Choroid plexus epithelial cell (primary cell): ENCODE data around the gene RBMS2.

Source experiments
- DNase-seq: peaks from one replicate; pipeline ENCODE4 v3.0.0-alpha.2; 2010; ENCODE audit warnings: low read depth
- H3K4me3 ChIP-seq: 2 replicates; pipeline ENCODE4 v1.5.1; 2011; ENCODE audit warnings: low read depth, mild to moderate bottlenecking, control low read depth, low read length, moderate library complexity
- TF ChIP-seq, protein P1 (sequence below): conservative IDR thresholded peaks from 2 replicates; pipeline ENCODE4 v1.5.1; 2011; ENCODE audit warnings: low read depth, mild to moderate bottlenecking, control low read depth, inconsistent platforms, low read length, moderate library complexity

RBMS2 gene

DNA sequence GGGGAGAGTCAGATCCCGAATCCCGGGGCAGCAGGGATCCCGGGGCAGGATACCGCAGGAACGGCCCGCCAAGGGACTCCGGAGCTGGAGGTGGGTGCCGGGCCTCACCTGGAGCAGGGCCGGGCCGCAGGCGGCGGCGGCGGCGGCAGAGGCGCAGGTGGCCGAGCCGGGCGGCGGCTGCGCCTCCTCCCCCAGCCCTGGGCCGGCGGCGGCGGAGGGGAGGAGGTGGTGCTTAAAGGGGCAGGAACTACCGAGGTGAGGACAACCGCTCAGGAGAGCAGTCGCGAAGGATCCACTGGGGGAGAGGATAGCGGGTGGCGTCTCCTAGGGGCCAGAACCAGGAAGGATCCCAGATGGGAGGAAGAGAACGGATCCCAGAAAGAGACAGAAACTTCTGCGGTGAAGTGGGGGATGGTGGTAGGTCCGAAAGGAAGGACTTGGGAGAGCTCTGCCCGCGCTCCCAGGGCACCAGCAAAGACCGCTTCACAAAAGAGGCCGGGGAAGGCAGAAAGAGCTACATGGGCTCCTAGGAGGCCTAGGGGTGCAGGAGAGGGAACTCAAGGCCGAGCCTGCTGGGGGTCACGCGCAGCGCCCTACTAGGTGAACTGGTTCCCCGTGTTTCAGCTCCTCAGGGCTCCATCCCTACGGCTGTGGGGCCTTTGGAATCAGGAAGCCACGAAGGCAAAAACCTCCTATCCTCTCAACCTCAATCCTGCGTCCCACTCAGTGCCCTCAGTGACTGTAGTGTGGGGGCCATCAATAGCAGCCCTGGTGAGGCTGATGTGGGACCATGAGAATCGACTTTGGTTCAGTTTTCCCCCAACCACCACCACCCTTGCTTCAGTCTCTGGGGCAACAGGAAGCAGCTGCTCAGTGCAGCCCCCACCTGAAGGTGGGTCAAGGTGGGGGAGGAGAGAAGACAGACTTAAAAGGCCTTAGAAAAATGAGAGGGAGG lies 113.5 kb downstream of the RBMS2 start:
- peak; percentile 87 for DNase-seq
- TF ChIP-seq, protein P1, sequence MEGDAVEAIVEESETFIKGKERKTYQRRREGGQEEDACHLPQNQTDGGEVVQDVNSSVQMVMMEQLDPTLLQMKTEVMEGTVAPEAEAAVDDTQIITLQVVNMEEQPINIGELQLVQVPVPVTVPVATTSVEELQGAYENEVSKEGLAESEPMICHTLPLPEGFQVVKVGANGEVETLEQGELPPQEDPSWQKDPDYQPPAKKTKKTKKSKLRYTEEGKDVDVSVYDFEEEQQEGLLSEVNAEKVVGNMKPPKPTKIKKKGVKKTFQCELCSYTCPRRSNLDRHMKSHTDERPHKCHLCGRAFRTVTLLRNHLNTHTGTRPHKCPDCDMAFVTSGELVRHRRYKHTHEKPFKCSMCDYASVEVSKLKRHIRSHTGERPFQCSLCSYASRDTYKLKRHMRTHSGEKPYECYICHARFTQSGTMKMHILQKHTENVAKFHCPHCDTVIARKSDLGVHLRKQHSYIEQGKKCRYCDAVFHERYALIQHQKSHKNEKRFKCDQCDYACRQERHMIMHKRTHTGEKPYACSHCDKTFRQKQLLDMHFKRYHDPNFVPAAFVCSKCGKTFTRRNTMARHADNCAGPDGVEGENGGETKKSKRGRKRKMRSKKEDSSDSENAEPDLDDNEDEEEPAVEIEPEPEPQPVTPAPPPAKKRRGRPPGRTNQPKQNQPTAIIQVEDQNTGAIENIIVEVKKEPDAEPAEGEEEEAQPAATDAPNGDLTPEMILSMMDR, result peak; percentile 67
- peak overlapping the region; percentile 84 for H3K4me3 ChIP-seq

DNA sequence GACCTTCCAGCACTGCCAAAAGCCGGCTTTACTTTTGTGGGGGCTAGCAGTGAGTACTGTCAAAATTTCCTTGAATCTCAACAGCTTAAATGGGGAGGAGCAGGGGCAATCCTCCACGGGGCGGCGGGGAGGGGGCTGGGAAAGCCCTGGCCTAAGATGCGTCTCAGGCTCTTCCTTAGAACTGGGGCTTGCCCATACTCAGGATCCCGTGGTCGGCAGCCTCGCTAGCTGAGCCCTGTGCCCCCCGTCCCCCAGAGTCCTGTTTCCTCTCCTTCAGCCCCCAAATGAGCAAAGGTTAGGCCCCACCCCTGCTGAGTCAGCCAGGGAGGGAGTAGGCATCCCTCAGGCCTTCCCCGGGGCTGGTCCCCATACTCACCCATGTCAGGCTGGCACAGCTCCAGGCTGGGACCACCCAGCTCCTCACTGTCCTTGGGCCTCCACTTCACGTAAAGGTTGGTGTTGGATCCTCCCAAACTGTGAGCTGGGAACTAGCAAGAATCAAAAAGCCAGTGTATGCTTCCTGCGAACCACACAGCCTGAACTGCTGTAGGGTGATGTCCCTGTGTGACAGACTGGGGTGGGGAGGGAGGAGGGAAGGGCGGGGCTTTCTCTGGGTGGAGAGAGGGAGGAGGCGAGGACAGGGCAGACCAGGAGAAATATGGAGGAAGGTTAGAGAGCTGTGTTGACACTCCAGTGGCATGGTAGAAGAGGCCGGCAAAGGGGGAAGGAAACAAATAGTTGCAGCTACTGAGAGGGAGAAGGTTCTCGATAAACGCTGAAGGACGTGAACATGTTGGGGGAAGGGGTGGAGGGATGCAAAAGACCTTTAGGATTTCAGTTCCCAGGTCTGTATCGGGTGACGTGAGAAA lies 114.4 kb downstream of the RBMS2 start:
- TF ChIP-seq, protein P1, result no peak
- peak; percentile 92 for DNase-seq
- H3K4me3 ChIP-seq, result peak overlapping the region; percentile 84

DNA sequence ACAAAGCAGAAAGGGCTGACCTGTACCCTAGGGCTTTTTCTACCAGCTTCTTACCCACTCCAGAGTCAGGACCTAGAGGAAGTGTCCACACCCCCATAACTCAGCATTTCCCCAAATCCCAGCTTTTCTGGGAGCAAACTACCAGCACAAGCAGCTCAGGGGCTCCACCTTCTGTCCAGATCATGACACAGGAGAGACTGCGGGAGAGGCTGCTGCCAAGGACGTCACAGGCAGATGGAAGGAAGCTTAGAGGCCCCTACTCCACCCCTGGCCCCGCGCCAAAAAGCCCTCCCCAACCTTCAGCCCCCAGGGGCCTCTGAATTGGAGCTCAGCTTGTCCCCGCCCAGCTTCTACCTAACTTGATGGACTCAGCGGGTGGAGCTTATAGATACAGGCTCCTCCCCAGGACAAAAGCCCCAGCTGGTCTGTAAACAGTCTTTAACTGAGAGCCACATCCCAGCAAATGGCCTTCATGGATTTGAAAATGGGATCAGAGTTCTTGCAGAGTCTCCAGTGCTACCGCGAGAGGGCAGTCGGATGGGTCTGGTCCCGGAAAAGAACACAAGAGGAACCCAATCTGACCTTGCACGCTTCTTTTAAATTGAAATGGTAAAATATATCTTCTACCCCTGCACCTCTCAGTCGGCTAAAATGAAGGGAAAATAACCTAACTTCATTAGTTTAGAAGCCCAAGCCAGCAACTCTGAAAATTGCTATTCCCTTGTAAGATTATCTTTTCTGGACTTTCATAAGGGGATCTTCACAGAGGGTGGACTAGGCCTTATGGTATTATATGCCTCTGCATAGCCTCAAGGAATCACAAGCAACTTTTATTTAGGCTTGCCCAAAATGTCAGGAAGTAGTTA lies 115.3 kb downstream of the RBMS2 start:
- DNase-seq, result peak; percentile 100

DNA sequence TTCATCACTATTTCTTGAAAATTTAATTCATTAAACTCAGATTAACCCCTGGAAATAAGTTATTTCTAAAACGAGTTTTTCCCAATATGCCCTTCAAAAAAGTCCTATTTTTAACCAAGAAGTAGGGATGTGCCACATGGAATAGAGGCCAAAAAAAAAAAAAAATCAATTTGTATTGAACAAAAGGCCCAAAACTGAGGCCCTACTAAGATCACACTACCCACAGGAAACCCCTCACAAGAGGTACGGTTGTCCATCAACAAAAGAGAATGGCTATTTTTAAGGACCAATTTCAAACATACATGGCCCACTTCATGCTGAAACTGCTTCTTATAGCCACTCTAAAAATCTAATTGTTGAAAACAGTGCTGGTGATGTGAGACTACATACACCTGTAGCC lies 116.0 kb downstream of the RBMS2 start:
- no peak overlapping the region for H3K4me3 ChIP-seq
- TF ChIP-seq, protein P1, result no peak
- no peak for DNase-seq

More for the DNA sequence above, 115.3 kb downstream of the RBMS2 start:
- TF ChIP-seq, protein P1, result peak; percentile 74
- peak overlapping the region; percentile 84 for H3K4me3 ChIP-seq

DNA sequence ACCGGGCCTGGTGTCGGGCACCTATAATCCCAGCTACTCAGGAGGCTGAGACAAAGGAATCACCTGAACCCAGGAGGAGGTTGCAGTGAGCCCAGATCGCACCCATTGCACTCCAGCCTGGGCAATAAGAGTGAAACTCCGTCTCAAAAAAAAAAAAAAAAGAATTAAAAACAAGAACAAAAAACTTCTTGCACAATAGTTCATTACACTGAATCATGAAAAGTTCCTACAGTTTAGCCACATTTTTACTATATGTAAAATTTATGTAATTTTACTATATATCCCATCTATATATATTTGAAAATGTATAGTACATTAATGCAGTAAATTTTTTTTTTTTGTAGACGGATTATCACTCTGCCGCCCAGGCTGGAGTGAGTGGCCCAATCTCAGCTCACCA lies 119.6 kb downstream of the RBMS2 start:
- TF ChIP-seq, protein P1, result no peak
- H3K4me3 ChIP-seq, result no peak overlapping the region

DNA sequence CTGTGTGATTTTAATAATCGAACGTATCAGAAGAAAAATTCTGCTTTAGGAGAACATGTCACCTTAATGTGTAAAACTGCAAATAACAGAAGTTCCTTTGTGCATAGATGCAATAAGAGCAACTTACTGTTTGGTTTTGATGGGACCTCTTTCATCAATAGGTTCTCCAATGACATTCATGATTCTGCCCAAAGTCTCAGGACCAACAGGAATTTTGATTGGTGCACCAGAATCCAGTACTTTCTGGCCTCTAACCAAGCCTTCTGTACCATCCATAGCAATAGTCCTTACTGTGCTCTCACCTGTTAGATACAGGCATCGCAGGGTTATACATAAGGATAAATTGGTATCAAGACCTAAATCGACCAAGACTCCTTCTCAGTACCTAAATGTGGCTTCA lies 123.0 kb downstream of the RBMS2 start:
- peak overlapping the region; percentile 100 for H3K4me3 ChIP-seq
- TF ChIP-seq, protein P1, result no peak
- peak; percentile 52 for DNase-seq

More for the DNA sequence above, 119.6 kb downstream of the RBMS2 start:
- no peak for DNase-seq
